H9 (cell line): ENCODE data around the gene SRP9. TPM values are rescaled to one million over a fixed set of nuclear protein-coding genes. Genes with fewer than 3 reads are reported as not detected.
A peak's percentile ranks its signal among the peaks of the same experiment; 100 is the strongest.

Source experiments
- DNase-seq: peaks from one replicate; pipeline ENCODE4 v3.0.0-alpha.2; 2017
- H2AFZ ChIP-seq: one replicate; pipeline ENCODE4 v1.6.1; 2013; ENCODE audit warnings: mild to moderate bottlenecking, low read length, control low read depth, moderate library complexity
- H2AK5ac ChIP-seq: 2 replicates; pipeline ENCODE4 v1.6.1; 2013; ENCODE audit warnings: low read length, control low read depth, mixed read lengths; ENCODE audit not compliant: insufficient read length
- H2BK120ac ChIP-seq: one replicate; pipeline ENCODE4 v1.6.1; 2013; ENCODE audit warnings: low read depth, mild to moderate bottlenecking, low read length, control low read depth, inconsistent platforms; ENCODE audit not compliant: poor library complexity, severe bottlenecking
- H2BK12ac ChIP-seq: 2 replicates; pipeline ENCODE4 v1.6.1; 2013; ENCODE audit warnings: low read length, control low read depth, mixed read lengths, low read depth; ENCODE audit not compliant: insufficient read length
- H2BK15ac ChIP-seq: 2 replicates; pipeline ENCODE4 v1.6.1; 2013; ENCODE audit warnings: low read depth, low read length, control low read depth
- H2BK20ac ChIP-seq: one replicate; pipeline ENCODE4 v1.6.1; 2013; ENCODE audit warnings: low read depth, mild to moderate bottlenecking, low read length, control low read depth, inconsistent platforms; ENCODE audit not compliant: poor library complexity, severe bottlenecking
- H2BK5ac ChIP-seq: 2 replicates; pipeline ENCODE4 v1.6.1; 2013; ENCODE audit warnings: low read length, control low read depth, mixed read lengths; ENCODE audit not compliant: insufficient read length
- H3K14ac ChIP-seq: 2 replicates; pipeline ENCODE4 v1.6.1; 2013; ENCODE audit warnings: low read length, control low read depth; ENCODE audit not compliant: insufficient read depth
- H3K18ac ChIP-seq: 2 replicates; pipeline ENCODE4 v1.6.1; 2013; ENCODE audit warnings: low read depth, mild to moderate bottlenecking, mixed read lengths, low read length, control low read depth; ENCODE audit not compliant: insufficient read length
- H3K23ac ChIP-seq: 2 replicates; pipeline ENCODE4 v1.6.1; 2013; ENCODE audit warnings: low read length, control low read depth, mixed read lengths, low read depth; ENCODE audit not compliant: insufficient read length
- H3K23me2 ChIP-seq: 2 replicates; pipeline ENCODE4 v1.6.1; 2013; ENCODE audit warnings: low read depth, mild to moderate bottlenecking, mixed read lengths, low read length, control low read depth; ENCODE audit not compliant: insufficient read length, poor library complexity, severe bottlenecking
- H3K27ac ChIP-seq: 2 replicates; pipeline ENCODE4 v1.5.1; 2013; ENCODE audit warnings: low read length, control low read depth, mixed read lengths, low read depth; ENCODE audit not compliant: insufficient read length
- H3K27me3 ChIP-seq: 2 replicates; pipeline ENCODE4 v1.6.1; 2013; ENCODE audit warnings: low read length, control low read depth, inconsistent platforms; ENCODE audit not compliant: insufficient read depth
- H3K4ac ChIP-seq: 2 replicates; pipeline ENCODE4 v1.6.1; 2013; ENCODE audit warnings: low read depth, mild to moderate bottlenecking, control low read depth, inconsistent platforms, low read length, moderate library complexity
- H3K4me1 ChIP-seq: 2 replicates; pipeline ENCODE4 v1.6.1; 2013; ENCODE audit warnings: low read length, control low read depth, inconsistent platforms; ENCODE audit not compliant: insufficient read depth
- H3K4me2 ChIP-seq: 2 replicates; pipeline ENCODE4 v1.6.1; 2013; ENCODE audit warnings: low read length, control low read depth, mixed read lengths; ENCODE audit not compliant: insufficient read length, insufficient read depth
- H3K56ac ChIP-seq: 2 replicates; pipeline ENCODE4 v1.6.1; 2013; ENCODE audit warnings: low read depth, mild to moderate bottlenecking, mixed read lengths, low read length, control low read depth; ENCODE audit not compliant: insufficient read length
- H3K79me1 ChIP-seq: 2 replicates; pipeline ENCODE4 v1.6.1; 2013; ENCODE audit warnings: low read depth, mild to moderate bottlenecking, moderate library complexity, low read length, control low read depth, inconsistent platforms; ENCODE audit not compliant: insufficient read depth, poor library complexity, severe bottlenecking
- H3K79me2 ChIP-seq: 2 replicates; pipeline ENCODE4 v1.6.1; 2013; ENCODE audit warnings: low read length, control low read depth, inconsistent platforms; ENCODE audit not compliant: insufficient read depth
- H3K9ac ChIP-seq: 2 replicates; pipeline ENCODE4 v1.6.1; 2013; ENCODE audit warnings: low read length, control low read depth, mixed read lengths; ENCODE audit not compliant: insufficient read length; ENCODE audit errors: extremely low read depth
- H3K9me3 ChIP-seq: one replicate; pipeline ENCODE4 v1.6.1; 2013; ENCODE audit warnings: low read depth, low read length, inconsistent platforms; ENCODE audit not compliant: control insufficient read depth
- H3T11ph ChIP-seq: one replicate; pipeline ENCODE4 v1.6.1; 2013; ENCODE audit warnings: mild to moderate bottlenecking, low read length, control low read depth, inconsistent platforms
- H4K20me1 ChIP-seq: one replicate; pipeline ENCODE4 v1.6.1; 2013; ENCODE audit not compliant: control insufficient read depth, insufficient read length, insufficient read depth
- H4K5ac ChIP-seq: 2 replicates; pipeline ENCODE4 v1.6.1; 2013; ENCODE audit warnings: low read depth, mild to moderate bottlenecking, mixed read lengths, low read length, control low read depth; ENCODE audit not compliant: insufficient read length
- H4K8ac ChIP-seq: replicated peaks from 2 replicates; pipeline ENCODE4 v1.6.1; 2013; ENCODE audit warnings: low read length, control low read depth, mixed read lengths, low read depth; ENCODE audit not compliant: insufficient read length
- H4K91ac ChIP-seq: 2 replicates; pipeline ENCODE4 v1.6.1; 2013; ENCODE audit warnings: low read depth, mild to moderate bottlenecking, moderate library complexity, mixed read lengths, low read length, control low read depth; ENCODE audit not compliant: insufficient read length
- H3K27ac Mint-ChIP-seq, 3 experiments: 2 replicates in 2 of 3; 3 replicates in 1 of 3; pipeline ENCODE4 v1.8.0; 2020 to 2021; ENCODE audit warnings: mixed read lengths in 3 of 3, mild to moderate bottlenecking in 1 of 3, moderate library complexity in 1 of 3
- H3K27me3 Mint-ChIP-seq: 2 replicates; pipeline ENCODE4 v1.8.0; 2021; ENCODE audit warnings: low read depth, mild to moderate bottlenecking, moderate library complexity, mixed read lengths
- H3K36me3 Mint-ChIP-seq, 3 experiments: 2 replicates in 2 of 3; 3 replicates in 1 of 3; pipeline ENCODE4 v1.8.0; 2020 to 2021; ENCODE audit warnings: low read depth in 3 of 3, mixed read lengths in 3 of 3; ENCODE audit not compliant: insufficient read depth in 1 of 3
- H3K4me1 Mint-ChIP-seq, 2 experiments: 2 replicates each; pipeline ENCODE4 v1.8.0; 2020; ENCODE audit warnings: mixed read lengths in 2 of 2
- H3K4me3 Mint-ChIP-seq, 2 experiments: 2 replicates in 1 of 2; 3 replicates in 1 of 2; pipeline ENCODE4 v1.8.0; 2020 to 2021; ENCODE audit warnings: mild to moderate bottlenecking in 2 of 2, mixed read lengths in 2 of 2, moderate library complexity in 1 of 2
- H3K9me3 Mint-ChIP-seq, 2 experiments: 2 replicates in 1 of 2; 3 replicates in 1 of 2; pipeline ENCODE4 v1.8.0; 2020; ENCODE audit warnings: mild to moderate bottlenecking in 2 of 2, mixed read lengths in 2 of 2, moderate library complexity in 1 of 2
- WGBS: extraction: QIAGEN DNeasy Blood & Tissue Kit; methylation state at CpG from one replicate; pipeline ENCODE4 v1.1.7; 2013; ENCODE audit warnings: missing lambda C conversion rate, low lambda C conversion rate, mixed read lengths; ENCODE audit not compliant: insufficient read length; ENCODE audit errors: extremely low coverage; 5-methylcytosine and 5-hydroxymethylcytosine counted together
- total RNA-seq: library from RNA; stranded (reverse); gene quantifications from 2 replicates; pipeline ENCODE4 v1.2.1, GENCODE V29; 2021
- TF ChIP-seq, protein P1 (sequence below): fragments of 200-600 bp; sonication (generic); conservative IDR thresholded peaks from 3 replicates; pipeline ENCODE4 v1.8.0; 2021; ENCODE audit warnings: antibody characterized with exemption, mild to moderate bottlenecking

The SRP9 gene
- total RNA-seq, 1 experiment from 2014 or later = 403 TPM

DNA sequence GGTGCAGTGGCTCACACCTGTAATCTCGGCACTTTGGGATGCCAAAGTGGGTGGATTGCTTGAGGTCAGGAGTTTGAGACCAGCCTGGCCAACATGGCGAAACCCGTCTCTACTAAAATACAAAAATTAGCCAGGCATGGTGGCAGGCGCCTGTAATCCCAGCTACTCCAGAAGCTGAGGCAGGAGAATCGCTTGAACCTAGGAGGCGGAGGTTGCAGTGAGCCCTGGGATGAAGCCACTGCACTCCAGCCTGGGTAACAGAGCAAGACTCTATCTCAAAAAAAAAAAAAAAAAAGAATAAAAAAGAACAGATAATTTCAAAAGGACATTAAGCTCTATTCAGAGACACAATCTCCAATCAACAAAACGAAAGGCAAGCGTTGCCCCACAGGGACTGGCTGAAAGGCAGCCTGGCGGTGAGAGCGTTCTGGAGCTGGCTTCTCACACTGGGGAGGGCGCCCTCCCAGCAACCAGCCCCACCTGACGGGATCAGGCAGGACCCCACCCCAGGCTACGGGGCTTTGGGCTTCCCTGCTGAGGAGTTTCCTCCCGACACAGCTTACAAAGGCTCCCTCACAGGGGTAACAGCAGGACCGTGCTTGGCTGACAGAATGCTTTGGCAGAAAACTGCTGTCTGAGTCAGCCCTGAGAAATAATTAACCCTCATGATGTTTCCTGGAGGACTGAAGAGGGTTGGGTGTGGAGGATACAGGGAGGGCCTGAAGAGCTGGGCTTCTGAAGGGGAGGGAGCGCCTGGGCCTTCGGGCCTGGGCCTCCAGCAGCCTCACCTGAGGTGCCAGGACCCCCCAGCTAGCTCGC is 31.1 kb upstream of the SRP9 start:
- Histone ChIP-seq H3K27ac (no peak overlapping the region), H2AK5ac (no peak overlapping the region), H3K4ac (no peak overlapping the region), H4K8ac (no peak overlapping the region), H3T11ph (no peak overlapping the region), H4K91ac (no peak overlapping the region), H3K4me1 (no peaks in the 10 kb centered on the region; the same call in 1 of the 2 replicates), H2BK15ac (no peak overlapping the region), H4K5ac (no peak overlapping the region), H2BK20ac (no peak overlapping the region), H3K9me3 (no peaks in the 10 kb centered on the region), H2BK12ac (no peak overlapping the region), H3K27me3 (no peaks in the 10 kb centered on the region), H4K20me1 (no peaks in the 10 kb centered on the region), H2BK120ac (no peak overlapping the region), H3K23me2 (no peaks in the 10 kb centered on the region), H3K23ac (no peak overlapping the region), H3K14ac (no peak overlapping the region), H3K79me2 (no peaks in the 10 kb centered on the region), H2BK5ac (no peak overlapping the region), H3K56ac (no peak overlapping the region), H2AFZ (no peak overlapping the region), H3K4me2 (peak overlapping the region; percentile 24), H3K79me1 (no peaks in the 10 kb centered on the region), H3K18ac (no peak overlapping the region), H3K9ac (no peak overlapping the region)
- Mint-ChIP-seq H3K4me3 (no peak overlapping the region; a peak in 1 of 5 replicates), H3K27ac (no peak overlapping the region; a peak in 1 of 7 replicates), H3K36me3 (no peaks in the 10 kb centered on the region), H3K9me3 (no peaks in the 10 kb centered on the region; a peak in 1 of 5 replicates), H3K27me3 (peaks cover 65% of the 10 kb centered on the region), H3K4me1 (peaks cover 27 to 28% of the 10 kb centered on the region in 2 experiments)
- DNase-seq = peak; percentile 92
- WGBS = no CpG with 5 or more reads among the region's 18 CpGs
- TF ChIP-seq, protein P1, sequence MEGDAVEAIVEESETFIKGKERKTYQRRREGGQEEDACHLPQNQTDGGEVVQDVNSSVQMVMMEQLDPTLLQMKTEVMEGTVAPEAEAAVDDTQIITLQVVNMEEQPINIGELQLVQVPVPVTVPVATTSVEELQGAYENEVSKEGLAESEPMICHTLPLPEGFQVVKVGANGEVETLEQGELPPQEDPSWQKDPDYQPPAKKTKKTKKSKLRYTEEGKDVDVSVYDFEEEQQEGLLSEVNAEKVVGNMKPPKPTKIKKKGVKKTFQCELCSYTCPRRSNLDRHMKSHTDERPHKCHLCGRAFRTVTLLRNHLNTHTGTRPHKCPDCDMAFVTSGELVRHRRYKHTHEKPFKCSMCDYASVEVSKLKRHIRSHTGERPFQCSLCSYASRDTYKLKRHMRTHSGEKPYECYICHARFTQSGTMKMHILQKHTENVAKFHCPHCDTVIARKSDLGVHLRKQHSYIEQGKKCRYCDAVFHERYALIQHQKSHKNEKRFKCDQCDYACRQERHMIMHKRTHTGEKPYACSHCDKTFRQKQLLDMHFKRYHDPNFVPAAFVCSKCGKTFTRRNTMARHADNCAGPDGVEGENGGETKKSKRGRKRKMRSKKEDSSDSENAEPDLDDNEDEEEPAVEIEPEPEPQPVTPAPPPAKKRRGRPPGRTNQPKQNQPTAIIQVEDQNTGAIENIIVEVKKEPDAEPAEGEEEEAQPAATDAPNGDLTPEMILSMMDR = peak; percentile 39; the same call in 2 of the 3 replicates
